ENCODE results near the gene CDH4. TPM values are rescaled to one million over a fixed set of nuclear protein-coding genes. Genes with fewer than 3 reads are reported as not detected.

The CDH4 gene
- total and polyA plus RNA-seq, 7 donors, result under 0.01 to 0.06 TPM; not detected in 5

- H3K27me3 ChIP-seq, result peaks cover 0 to 18% (median 6%) of the 10 kb centered on the region in 3 donors
- no peak overlapping the region for H3K27ac ChIP-seq
- no peak overlapping the region for H3K4me3 ChIP-seq
- peaks cover 0 to 4% (median 0%) of the 10 kb centered on the region in 4 donors for H3K9me3 ChIP-seq
- intact Hi-C loops (cut with DNase I), result no loop called here
- TF ChIP-seq POLR2AphosphoS5 (IDR thresholded peaks at IDR 0.05), result no peak
- TF ChIP-seq CTCF (IDR thresholded peaks at IDR 0.05), result no peak
- TF ChIP-seq EP300 (IDR thresholded peaks at IDR 0.05), result no peak
- TF ChIP-seq POLR2A (IDR thresholded peaks at IDR 0.05), result no peak
- no peaks in the 10 kb centered on the region for H3K4me1 ChIP-seq
- H3K36me3 ChIP-seq, result no peaks in the 10 kb centered on the region
- DNase-seq, result no peak
- 69 to 76% methylated on average over 19 of the region's 19 CpGs for WGBS, 2 donors
These were observed 247.9 kb downstream of the CDH4 start for GRCh38 chr20:61499859-61500554.

DNA sequence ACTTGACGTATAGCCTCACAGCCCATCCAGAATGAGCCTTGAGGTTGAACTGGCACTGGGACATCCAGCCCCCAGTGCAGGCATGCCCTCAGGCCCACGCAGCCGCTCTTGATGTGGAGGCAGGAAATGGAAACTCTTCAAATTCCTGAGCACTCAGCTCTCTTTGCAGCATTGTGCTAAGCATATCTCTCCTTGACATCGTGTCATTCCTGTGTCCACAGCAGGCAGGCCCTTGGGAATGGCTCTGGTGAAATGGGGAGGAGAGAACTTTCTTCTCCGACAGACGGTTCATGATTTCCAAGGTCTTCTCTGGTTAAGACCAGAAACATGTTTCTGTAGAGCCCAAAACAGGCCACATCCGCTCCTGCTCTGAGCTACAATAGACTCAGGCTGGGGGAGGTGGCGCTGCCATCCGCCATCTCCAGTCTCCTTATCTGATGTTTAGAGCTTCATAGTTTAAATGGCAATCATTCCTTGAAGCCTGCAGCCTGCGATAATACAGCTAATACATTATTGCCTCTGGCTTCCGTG lies 248.8 kb downstream of the CDH4 start:
- Histone ChIP-seq H3K9me3 (peaks cover 0 to 4% (median 0%) of the 10 kb centered on the region in 4 donors), H3K4me1 (no peaks in the 10 kb centered on the region), H3K4me3 (no peak overlapping the region), H3K27ac (no peak overlapping the region), H3K36me3 (no peaks in the 10 kb centered on the region), H3K27me3 (peaks cover 0 to 20% (median 6%) of the 10 kb centered on the region in 3 donors)
- TF ChIP-seq POLR2A (IDR thresholded peaks at IDR 0.05), result no peak
- TF ChIP-seq POLR2AphosphoS5 (IDR thresholded peaks at IDR 0.05), result no peak
- TF ChIP-seq EP300 (IDR thresholded peaks at IDR 0.05), result no peak
- TF ChIP-seq CTCF (IDR thresholded peaks at IDR 0.05), result no peak
- 63 to 71% methylated on average over 11 of the region's 11 CpGs for WGBS, 2 donors
- DNase-seq, result no peak
- intact Hi-C loops (cut with DNase I), result no loop called here

DNA sequence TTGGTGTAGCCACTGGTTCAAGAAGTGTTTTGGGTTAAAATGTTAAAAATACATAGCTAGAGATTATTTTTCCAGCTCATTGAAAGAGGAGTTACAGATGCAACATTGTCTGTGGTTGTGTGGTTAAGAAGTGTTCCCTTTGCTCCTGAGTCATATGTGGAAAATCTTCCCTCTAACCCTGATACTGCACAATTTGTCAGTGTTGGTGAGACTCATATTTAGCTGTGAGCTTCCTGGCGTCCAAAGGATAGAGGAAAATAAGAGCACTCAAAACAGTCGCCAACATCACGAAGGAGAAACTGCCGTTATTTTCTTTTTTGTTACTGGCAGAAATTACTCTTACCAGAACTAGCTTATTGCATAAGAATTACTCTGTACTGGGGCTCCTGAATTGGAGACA lies 250.4 kb downstream of the CDH4 start:
- 88 to 92% methylated on average over 4 of the region's 4 CpGs for WGBS, 2 donors
- no peaks in the 10 kb centered on the region for H3K36me3 ChIP-seq
- H3K27me3 ChIP-seq, result peaks cover 0 to 29% (median 6%) of the 10 kb centered on the region in 3 donors
- DNase-seq, result no peak
- intact Hi-C loops (cut with DNase I), result no loop called here
- no peak overlapping the region for H3K4me3 ChIP-seq
- TF ChIP-seq CTCF (IDR thresholded peaks at IDR 0.05) (no peak), POLR2A (IDR thresholded peaks at IDR 0.05) (no peak), POLR2AphosphoS5 (IDR thresholded peaks at IDR 0.05) (no peak), EP300 (IDR thresholded peaks at IDR 0.05) (no peak)
- H3K4me1 ChIP-seq, result no peaks in the 10 kb centered on the region
- H3K27ac ChIP-seq, result no peak overlapping the region
- H3K9me3 ChIP-seq, result peaks cover 0 to 4% (median 0%) of the 10 kb centered on the region in 4 donors

GRCh38 chr20:61503106-61503505 lies 251.0 kb downstream of the CDH4 start:
- Histone ChIP-seq H3K4me1 (no peaks in the 10 kb centered on the region), H3K4me3 (no peak overlapping the region), H3K27ac (no peak overlapping the region), H3K9me3 (peaks cover 0 to 4% (median 0%) of the 10 kb centered on the region in 4 donors), H3K36me3 (no peaks in the 10 kb centered on the region), H3K27me3 (peaks cover 0 to 36% (median 10%) of the 10 kb centered on the region in 3 donors)
- intact Hi-C loops (cut with DNase I), result no loop called here
- WGBS, 2 donors, result 68 to 85% methylated on average over 7 of the region's 7 CpGs
- TF ChIP-seq EP300 (IDR thresholded peaks at IDR 0.05) (no peak), CTCF (IDR thresholded peaks at IDR 0.05) (no peak), POLR2A (IDR thresholded peaks at IDR 0.05) (no peak), POLR2AphosphoS5 (IDR thresholded peaks at IDR 0.05) (no peak)
- DNase-seq, result no peak

Data from sigmoid colon (tissue), 7 donors.